Inflammatory macrophage (primary cell): ENCODE data around the gene ITPR3.

Experiments used
- DNase-seq, 2 donors: peaks; one replicate each; pipeline ENCODE4 v3.0.0-alpha.2; 2020 to 2022

ITPR3 gene

GRCh38 chr6:33704215-33705066 is 83.3 kb downstream of the ITPR3 start:
- no peak for DNase-seq

GRCh38 chr6:33705268-33705885 is 84.3 kb downstream of the ITPR3 start:
- DNase-seq = no peak

GRCh38 chr6:33705955-33706725 is 85.0 kb downstream of the ITPR3 start:
- no peak for DNase-seq

DNA sequence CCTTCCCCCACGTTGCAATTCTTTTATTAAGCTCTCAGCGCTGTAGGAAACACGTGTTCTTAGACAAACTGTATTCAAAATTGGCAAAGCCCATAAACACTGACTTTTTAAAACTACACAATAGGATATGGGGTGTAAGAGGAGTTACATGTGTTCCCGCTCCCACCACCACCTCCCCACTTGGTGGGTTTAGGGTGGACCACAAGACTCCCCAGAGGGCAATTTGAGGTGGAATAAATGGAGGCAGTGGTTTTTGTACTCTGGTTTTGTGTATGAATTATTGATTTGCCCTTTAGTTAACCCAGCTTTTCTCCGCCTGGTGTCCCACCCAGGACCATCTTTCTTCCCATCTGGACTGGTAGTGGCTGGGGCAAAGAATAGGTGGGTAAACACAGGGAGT is 86.6 kb downstream of the ITPR3 start:
- no peak for DNase-seq

DNA sequence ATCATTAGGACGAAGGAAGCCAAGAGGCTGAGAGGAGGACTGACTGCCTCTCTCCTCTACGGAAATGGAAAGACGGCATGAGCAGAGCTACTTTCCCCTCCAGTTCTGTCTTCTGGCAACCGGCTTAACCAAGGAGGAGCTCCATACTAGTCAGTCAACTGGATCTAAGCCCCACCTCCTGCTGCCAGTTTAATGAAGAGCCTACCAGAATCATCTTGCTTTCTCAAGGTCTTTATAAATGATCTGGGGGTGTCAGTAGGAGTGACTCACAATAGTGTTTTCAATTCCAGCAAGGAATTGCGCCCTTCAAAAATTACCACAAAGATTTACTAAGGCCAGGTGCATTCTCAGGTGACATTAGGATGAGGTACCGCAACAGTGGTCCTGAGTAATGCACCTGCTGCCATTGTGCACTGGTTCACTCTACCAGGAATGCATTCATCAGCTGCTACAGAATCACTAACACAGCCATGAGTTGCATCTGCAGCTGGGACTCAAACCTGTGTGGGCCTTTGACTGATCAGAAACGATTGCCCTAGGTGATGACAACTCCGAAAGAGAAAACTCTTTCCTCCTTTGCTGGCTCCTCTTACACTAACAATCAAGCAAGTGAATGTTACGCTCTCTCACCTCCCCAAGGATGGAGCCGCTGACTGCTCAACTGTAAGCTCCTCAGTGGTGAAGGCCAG is 87.5 kb downstream of the ITPR3 start:
- no peak for DNase-seq

DNA sequence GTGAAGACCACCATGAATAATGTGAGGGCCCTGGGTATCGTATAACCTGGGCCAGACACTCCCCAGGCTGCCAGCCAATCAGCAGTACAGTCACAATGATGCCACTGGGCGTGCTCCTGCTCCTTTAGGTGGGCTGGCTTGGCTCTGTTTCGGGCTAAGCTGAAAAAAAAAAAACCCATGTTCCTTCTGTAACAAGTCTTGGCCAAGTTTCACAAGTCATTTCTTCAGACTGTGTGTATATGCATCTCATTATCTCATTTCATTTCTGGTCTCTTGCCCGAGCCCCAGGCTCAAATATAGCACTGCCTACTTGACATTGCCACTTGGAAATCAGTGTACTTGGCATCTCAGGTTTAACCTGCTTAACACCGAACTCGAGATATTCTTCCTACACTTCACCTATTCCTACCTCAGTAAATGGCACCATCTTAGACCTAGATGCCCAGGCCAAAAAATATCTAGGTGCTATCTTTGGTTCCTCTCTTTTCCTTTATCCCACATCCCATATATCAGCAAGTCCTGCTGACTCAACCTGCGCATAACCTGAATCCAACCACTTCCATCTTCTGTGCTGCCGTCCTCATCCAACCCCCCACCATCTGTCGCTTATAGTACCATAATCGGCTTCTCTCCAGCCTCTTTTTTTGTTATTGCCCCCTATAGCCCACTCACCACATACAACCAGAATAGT is 88.6 kb downstream of the ITPR3 start:
- no peak for DNase-seq

- peak; percentile 4 to 8 for DNase-seq
Observed at GRCh38 chr6:33710296-33711121, 89.4 kb downstream of the ITPR3 start.

- peak; percentile 97 to 99 for DNase-seq
Observed at GRCh38 chr6:33711140-33712129, 90.3 kb downstream of the ITPR3 start, which contains the start of gene UQCC2. Gene UQCC2, minus strand, starts transcription at chr6:33711700. Its CDS starts 14 bp downstream, at chr6:33711686.

DNA sequence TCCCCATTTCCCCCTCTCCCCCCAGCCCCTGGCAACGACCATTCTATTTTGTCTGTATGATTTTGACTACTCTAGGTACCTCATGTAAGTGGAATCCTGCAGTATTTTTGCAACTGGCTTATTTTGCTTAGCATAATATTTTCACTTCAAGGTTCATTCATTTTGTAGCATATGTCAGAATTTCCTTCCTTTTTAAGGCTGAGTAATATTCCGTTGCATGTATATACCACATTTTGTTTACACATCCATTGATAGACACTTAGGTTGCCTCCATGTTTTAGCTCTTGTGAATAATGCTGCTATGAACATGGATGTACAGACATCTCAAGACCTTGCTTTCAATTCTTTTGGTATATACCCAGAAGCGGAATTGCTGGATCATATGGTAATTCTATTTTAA is 91.8 kb downstream of the ITPR3 start:
- peak in 1 of 2 donors; percentile 2 for DNase-seq

GRCh38 chr6:33713786-33714185 is 92.7 kb downstream of the ITPR3 start:
- DNase-seq = no peak

DNA sequence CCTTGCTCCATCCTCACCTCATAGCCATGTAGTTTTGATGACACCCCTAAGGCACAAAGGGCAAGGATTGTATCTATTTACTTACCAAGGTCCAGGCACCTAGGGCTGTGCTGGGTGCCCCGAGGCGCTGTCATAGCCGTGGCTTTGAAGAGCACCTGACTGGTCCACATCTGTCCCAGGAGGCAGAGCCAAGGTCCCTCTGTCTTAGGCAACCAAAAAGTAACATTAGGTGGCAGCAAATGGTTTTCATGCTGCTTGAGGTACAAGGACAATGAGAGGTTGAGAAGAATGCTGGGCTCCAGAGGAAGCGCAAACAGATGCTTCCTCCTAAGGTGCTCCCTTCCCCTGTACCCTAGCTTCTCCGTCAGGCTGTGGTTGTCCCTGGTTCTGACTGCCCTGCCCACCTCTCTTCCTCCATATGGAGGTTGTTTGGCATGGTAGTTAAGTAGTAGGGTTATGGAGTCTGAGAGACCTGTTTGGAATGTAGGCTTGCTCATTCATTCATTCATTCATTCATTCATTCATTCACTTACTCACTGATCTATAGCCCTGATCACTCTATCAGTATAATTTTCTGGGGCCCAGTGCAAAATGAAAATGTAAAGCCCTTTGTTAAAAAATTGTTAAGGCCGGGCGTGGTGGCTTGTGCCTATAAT is 93.4 kb downstream of the ITPR3 start:
- DNase-seq = no peak

- DNase-seq = no peak
Observed at GRCh38 chr6:33716379-33716778, 95.3 kb downstream of the ITPR3 start.

- DNase-seq = no peak
Observed at GRCh38 chr6:33716890-33717632, 95.9 kb downstream of the ITPR3 start.

- no peak for DNase-seq
Observed at GRCh38 chr6:33717934-33718455, 96.9 kb downstream of the ITPR3 start.

DNA sequence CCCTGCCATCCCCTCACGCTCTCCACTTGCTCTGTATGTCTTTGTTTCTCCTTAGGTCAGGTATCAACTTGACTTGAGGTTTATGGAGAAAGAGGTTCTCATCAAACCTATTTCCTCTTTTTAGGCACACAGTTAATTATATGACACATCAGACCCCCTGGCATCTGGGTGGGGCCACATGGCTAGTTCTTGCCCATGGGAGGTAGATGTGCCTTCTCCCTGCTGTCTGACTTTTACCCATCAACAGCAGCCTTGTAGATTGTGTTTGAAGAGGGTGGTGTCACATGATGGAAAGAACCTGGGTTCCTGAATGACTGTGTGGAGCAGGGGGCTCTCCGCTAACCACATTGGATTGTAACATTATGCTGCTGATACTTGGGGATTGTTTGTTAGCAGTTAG is 97.6 kb downstream of the ITPR3 start:
- no peak for DNase-seq

- DNase-seq = no peak
Observed at GRCh38 chr6:33719326-33719987, 98.3 kb downstream of the ITPR3 start.

- DNase-seq = peak in 1 of 2 donors; percentile 26
Observed at GRCh38 chr6:33720998-33721397, 99.9 kb downstream of the ITPR3 start.

GRCh38 chr6:33721508-33721907 is 100.4 kb downstream of the ITPR3 start:
- DNase-seq = no peak
